Measurements from ENCODE around the gene CALHM6. TPM values are rescaled to one million over a fixed set of nuclear protein-coding genes. Genes with fewer than 3 reads are reported as not detected.

The CALHM6 gene
- total RNA-seq, 2 donors from 2014 or later: 1.3 to 2.3 TPM

DNA sequence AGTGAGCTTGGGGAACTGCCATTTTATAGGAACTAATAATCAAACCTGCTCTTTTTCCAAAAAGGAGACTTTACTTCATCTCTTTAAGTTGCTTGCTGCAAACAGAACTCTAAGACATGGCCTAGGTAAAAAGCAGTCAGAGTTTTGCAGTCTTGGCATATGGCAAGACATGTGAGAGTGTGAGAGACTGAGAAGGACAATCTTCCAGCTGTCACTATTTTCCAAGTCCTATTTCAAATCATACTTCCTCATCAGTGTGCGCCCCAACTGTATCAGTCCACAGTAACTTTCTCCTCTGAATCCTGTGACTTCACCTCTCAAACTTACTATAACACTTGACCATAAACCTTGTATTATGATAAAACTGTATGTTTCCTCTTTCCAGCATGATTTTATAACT, 10.4 kb downstream of the CALHM6 start:
- H3K4me1 ChIP-seq: no peaks in the 10 kb centered on the region
- H3K27ac ChIP-seq: no peak overlapping the region
- WGBS, 2 donors: 86% methylated on average over 1 of the region's 1 CpG
- H3K27me3 ChIP-seq: no peaks in the 10 kb centered on the region
- intact Hi-C loops (cut with DNase I): no loop called here
- no peaks in the 10 kb centered on the region for H3K36me3 ChIP-seq (replicated peaks in 1 of 2; ENCODE audit: insufficient read depth in 1 of 2, low read depth in 2 of 2)
- DNase-seq (no peak), ATAC-seq (no peak)
- H3K9me3 ChIP-seq: no peaks in the 10 kb centered on the region
- TF ChIP-seq CTCF (IDR thresholded peaks at IDR 0.05) (no peak), POLR2A (IDR thresholded peaks at IDR 0.05) (no peak)
- H3K4me3 ChIP-seq: no peak overlapping the region

- WGBS, 2 donors: 80 to 96% methylated on average over 3 of the region's 3 CpGs
Measured at GRCh38 chr6:116472706-116473105, 11.5 kb downstream of the CALHM6 start.

DNA sequence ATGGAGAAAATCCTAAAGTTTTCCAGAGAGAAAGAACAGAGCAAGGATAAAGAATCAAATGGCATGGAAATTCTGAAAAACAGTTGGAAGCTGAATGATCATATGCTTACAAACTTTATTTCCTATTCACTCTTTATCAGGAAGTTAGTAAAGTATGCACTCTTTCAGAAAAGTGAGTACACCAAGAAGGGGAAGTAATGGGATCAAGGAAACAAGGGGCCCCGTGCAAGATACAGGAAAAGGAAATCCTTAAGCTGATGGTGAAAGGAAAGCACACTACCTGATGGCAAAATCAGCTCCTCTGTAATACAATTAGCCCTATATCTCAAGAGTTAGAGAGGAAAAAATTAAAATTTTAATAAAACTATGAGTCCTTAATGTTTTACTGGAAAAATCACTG, 14.0 kb downstream of the CALHM6 start:
- TF ChIP-seq CTCF (IDR thresholded peaks at IDR 0.05): no peak
- TF ChIP-seq POLR2A (IDR thresholded peaks at IDR 0.05): no peak
- H3K9me3 ChIP-seq: no peaks in the 10 kb centered on the region
- WGBS, 2 donors: 64 to 69% methylated on average over 1 of the region's 1 CpG
- intact Hi-C loops (cut with DNase I): no loop called here
- H3K36me3 ChIP-seq (replicated peaks in 1 of 2; ENCODE audit: insufficient read depth in 1 of 2, low read depth in 2 of 2): no peaks in the 10 kb centered on the region
- no peak for DNase-seq
- no peaks in the 10 kb centered on the region for H3K4me1 ChIP-seq
- no peak for ATAC-seq
- H3K27me3 ChIP-seq: no peaks in the 10 kb centered on the region
- no peak overlapping the region for H3K27ac ChIP-seq
- H3K4me3 ChIP-seq: no peak overlapping the region

More at GRCh38 chr6:116472706-116473105, 11.5 kb downstream of the CALHM6 start:
- TF ChIP-seq CTCF (IDR thresholded peaks at IDR 0.05): no peak
- no peak for TF ChIP-seq POLR2A (IDR thresholded peaks at IDR 0.05)
- ATAC-seq (no peak), DNase-seq (no peak)
- Histone ChIP-seq H3K4me1 (no peaks in the 10 kb centered on the region), H3K9me3 (no peaks in the 10 kb centered on the region), H3K27me3 (no peaks in the 10 kb centered on the region), H3K4me3 (no peak overlapping the region), H3K27ac (no peak overlapping the region), H3K36me3 (replicated peaks in 1 of 2; ENCODE audit: insufficient read depth in 1 of 2, low read depth in 2 of 2) (no peaks in the 10 kb centered on the region)
- intact Hi-C loops (cut with DNase I): no loop called here

DNA sequence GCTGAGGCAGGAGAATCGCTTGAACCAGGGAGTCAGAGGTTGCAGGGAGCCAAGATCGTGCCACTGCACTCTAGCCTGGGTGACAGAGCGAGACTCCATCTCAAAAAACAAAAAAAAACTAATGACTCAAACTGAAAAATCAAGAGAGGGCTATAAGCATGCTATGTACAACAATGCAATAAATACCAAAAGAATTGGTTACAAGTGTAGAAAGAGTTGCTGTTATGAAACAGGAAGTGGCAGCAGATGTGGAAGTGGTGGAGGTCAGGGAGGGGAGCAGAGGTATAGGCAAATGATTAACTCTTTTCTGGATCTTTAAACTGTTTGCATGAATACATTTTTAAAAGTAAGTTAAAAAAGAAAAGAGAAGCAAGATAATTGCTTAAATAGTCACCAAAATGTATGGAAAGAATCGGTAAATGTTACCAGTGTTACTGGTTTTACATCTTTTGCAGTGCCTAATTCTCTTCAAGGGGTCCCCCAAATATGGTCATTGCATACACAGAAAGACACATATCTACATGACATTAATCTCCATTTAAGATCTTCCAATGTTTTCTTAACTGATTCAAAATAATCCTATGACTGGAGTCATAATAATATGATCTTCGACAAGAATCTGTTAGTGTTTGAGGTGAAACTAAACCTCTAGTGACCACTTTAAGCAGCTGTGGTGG, 15.0 kb downstream of the CALHM6 start:
- 70 to 73% methylated on average over 5 of the region's 5 CpGs for WGBS, 2 donors
- H3K27ac ChIP-seq: no peak overlapping the region
- ATAC-seq (no peak), DNase-seq (no peak)
- no peaks in the 10 kb centered on the region for H3K9me3 ChIP-seq
- H3K36me3 ChIP-seq (replicated peaks in 1 of 2; ENCODE audit: insufficient read depth in 1 of 2, low read depth in 2 of 2): no peaks in the 10 kb centered on the region
- H3K4me3 ChIP-seq: no peak overlapping the region
- H3K4me1 ChIP-seq: no peaks in the 10 kb centered on the region
- intact Hi-C loops (cut with DNase I): no loop called here
- TF ChIP-seq POLR2A (IDR thresholded peaks at IDR 0.05) (no peak), CTCF (IDR thresholded peaks at IDR 0.05) (no peak)
- no peaks in the 10 kb centered on the region for H3K27me3 ChIP-seq

- H3K9me3 ChIP-seq: no peaks in the 10 kb centered on the region
- no peak for DNase-seq
- H3K27me3 ChIP-seq: no peaks in the 10 kb centered on the region
- TF ChIP-seq CTCF (IDR thresholded peaks at IDR 0.05) (no peak), POLR2A (IDR thresholded peaks at IDR 0.05) (no peak)
- peaks cover 5% of the 10 kb centered on the region for H3K4me1 ChIP-seq
- no peaks in the 10 kb centered on the region for H3K36me3 ChIP-seq (replicated peaks in 1 of 2; ENCODE audit: insufficient read depth in 1 of 2, low read depth in 2 of 2)
- intact Hi-C loops (cut with DNase I): no loop called here
- ATAC-seq: no peak
- H3K4me3 ChIP-seq: no peak overlapping the region
- no peak overlapping the region for H3K27ac ChIP-seq
- WGBS, 2 donors: 72 to 87% methylated on average over 1 of the region's 1 CpG
Measured at GRCh38 chr6:116482780-116483179, 21.6 kb downstream of the CALHM6 start.

All from body of pancreas (tissue), 4 donors.